NCI-H1092 treated with DMSO at 0.1 percent for 48 hours (cell line): ENCODE results near the gene HSBP1.
A peak's percentile ranks its signal among the peaks of the same experiment; 100 is the strongest.

Experiments
- DNase-seq: peaks from one replicate; lab custom pipeline; 2025; lab: John Stamatoyannopoulos, UW

Gene HSBP1

DNA sequence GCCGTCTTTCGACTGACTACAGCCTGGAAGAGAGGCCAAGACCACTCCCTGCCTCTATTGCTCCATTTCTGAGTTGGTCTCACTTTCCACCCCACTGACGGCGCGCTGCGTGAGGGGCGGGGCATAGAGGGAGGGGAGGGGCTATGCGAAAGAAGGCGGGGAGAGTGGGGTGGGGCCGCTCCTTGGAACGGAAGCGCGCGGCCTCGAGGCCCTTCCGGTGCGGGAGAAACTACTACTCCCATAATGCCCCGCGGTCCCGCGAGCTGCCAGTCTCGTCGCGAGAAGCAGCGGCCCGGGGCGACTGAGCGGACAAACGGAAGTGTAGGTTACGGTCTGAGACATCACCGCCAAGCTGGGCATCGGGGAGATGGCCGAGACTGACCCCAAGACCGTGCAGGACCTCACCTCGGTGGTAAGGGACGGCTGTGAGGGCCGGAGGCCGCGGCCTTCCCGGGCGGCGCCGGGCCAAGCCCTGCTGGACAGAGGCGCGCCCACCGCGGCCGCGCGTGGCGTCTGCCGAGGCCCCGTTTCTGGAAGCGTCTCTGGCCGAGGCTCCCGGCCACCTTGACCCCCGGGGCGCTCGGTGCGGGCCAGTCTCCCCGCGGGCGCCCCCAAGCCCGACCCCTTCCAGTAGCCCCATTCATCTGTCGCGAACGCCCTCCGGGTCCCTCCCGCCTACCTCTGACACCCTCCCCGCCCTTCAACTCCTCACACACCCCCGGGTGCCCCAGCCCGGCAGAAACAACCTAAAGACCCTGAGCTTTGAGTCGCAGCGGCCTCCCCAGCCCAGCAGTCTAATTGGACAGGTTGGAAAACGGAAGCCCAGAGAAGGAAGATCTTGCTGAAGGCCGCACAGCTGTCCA, at the start of gene HSBP1:
TSS of gene HSBP1 (plus strand) at position 269 of the 863 bp plus-strand sequence. CDS start at position 368, 99 bp downstream.
- DNase-seq: peak; percentile 89

DNA sequence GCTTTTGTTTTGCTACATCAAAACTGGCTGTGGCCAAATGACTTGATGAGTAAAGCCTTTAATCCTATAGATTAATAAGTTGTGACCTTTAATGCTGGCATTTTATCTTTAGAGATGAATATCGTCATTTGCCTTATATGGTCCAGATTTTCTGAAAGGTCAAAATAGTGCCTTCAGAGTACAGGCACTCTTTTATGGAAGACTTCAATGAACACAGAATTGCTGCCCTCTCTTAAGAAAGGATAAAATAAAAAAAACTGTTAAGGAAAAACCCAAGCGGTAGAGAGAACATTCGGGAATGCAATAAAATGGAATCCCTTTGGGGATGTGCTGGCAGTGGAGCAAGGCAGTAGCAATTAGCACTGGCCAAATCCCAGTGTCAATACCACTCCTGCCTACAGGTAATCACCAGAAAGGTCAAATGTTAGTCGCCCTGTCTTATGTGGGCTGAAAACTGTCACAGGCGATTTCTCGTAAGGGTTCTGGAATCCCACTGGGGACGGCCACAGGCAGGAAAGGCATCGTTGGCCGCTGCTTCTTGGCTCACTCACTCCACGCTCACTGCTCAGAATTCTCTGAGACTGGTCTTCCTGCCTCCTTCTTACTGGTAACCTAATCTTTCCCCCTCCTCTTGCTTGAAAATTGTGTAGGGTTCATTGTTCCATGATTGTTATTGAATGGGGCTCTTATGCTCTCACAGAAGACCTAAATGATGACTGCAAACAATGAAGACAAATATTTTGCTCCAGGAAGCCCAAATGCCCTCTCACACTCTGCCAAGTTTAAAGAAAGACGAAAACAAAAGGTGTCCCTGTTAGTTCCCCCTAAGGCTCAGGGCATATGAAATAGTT, 45.4 kb upstream of the HSBP1 start:
- DNase-seq: peak; percentile 88

DNA sequence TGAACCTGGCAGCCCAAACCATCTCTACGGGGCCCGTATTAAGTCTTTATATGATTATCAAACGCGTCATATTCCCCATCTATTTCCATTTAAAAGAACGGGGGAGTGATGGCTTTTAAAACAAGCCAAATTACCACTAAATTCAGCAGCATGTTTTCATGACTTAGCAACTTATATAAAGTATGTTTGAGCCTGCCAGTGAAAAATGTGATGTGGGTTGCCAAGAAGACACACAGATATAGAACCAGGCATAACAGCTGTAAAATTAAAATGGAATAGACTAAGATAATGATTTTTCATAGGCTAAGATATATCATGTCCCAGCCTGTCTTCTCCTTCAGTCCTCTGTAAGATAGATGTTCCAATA, 44.8 kb upstream of the HSBP1 start:
- no peak for DNase-seq

DNA sequence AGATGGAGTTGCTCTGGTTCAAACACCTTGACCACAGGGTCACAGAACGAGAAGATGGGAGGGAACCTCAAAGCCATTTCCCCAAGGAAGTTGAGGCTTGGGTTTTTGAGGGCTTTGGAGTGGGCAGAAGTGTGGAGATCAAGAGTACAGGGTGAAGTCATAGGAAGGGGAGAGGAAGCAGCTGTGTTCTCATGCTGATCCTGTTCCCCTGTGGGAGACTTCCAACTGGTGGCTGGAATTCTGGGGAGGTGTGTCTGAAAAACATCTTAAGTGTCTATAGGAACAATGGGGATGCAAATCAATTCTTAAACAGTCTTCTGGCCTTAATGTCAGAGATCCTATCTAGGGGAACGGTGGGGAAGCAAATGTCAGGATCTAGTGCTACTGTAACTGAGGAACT, 38.8 kb upstream of the HSBP1 start:
- DNase-seq: no peak

DNA sequence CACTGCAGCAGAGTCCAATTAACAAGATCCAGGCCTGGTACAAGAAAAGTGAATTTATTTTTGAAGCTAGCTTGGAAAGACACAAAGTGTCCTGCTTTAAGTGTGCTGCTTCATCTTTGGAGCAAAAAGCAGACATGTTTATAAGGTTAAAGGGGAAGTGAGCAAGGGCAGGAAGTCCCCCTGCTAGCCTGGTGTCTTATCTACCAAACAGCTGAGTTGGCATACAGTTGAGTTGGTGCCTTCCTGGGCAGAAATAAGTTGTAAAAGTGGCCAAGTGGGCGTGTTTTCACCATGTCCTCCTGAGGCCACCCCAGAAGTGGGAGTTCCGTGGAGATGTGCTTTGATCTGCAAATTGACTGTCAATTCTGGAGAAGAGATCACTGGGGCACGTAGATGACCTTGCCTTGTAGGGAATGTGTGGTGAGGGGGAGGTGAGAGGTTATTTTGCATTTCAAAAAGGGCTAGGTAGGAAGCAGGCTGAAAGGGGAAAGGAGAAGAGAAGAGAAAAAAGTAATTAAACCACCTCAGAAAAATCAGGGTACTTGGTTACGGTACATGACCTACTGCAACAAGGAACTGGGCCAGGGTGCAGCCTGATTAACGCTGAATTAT, 38.3 kb upstream of the HSBP1 start:
- no peak for DNase-seq

DNA sequence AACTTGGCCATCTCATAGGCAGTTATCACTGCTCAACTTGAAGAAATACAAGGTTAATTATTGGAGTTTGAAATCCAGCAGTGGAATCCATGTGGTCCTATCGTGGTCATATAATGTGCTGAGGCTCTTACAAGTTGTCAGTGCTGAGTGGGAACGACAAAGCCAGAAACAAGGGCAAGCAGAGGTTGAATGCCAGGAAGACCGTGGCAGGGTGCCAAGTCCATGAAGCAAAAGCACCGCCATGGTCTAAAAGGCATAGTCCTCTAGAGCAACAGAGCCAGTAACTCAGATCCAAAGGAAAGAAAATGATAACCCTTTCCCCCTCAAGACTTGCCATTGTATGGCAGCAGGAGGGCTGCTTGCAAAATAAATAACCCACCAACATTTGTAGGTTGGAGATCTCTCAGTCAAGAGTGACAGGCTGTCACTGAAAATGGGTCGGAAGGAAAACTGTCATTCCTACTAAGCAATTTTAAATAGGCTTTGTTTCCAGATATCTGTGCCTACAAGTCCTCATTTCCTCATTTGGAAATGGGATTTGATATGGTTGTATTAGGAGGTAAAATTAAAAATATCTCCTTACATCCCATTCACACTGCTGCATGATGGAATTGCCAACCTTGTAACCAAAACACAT, 36.4 kb upstream of the HSBP1 start:
- DNase-seq: peak; percentile 42

DNA sequence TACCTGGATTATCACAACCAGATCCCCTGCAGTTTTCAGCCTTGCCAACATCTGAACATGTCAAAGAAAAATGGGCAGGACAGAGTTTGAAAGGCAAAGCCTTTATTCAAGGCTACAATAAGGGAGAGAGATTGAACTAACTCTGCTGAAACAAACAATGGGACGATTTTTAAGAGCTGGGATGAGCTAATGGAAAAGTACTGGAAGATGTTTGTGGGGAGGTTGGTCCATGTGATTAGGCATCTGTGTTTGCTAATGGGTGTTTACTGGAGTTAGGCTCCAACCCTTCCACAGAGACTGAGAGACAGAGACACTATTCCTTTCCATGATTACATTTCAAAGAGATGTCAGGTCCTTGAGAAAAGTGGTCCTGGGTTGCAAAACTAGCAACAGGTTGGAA, 35.0 kb upstream of the HSBP1 start:
- DNase-seq: no peak

DNA sequence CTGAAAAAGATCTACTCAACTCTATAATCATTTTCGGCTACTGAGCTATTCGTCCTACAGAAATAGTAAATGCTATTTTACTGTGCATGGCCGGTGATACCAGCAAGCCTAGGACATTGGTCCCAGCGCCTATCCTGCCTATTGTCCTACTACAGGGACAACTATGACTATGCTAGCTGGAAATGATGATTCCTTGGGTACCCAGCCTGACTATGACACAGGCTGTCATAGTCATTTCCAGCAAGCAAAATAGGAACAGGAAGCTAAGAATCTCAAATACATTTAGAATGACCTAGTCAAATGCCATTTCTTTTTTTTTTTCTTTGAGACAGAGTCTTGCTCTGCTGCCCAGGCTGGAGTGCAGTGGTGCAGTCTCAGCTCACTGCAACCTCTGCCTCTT, 33.7 kb upstream of the HSBP1 start:
- no peak for DNase-seq

DNA sequence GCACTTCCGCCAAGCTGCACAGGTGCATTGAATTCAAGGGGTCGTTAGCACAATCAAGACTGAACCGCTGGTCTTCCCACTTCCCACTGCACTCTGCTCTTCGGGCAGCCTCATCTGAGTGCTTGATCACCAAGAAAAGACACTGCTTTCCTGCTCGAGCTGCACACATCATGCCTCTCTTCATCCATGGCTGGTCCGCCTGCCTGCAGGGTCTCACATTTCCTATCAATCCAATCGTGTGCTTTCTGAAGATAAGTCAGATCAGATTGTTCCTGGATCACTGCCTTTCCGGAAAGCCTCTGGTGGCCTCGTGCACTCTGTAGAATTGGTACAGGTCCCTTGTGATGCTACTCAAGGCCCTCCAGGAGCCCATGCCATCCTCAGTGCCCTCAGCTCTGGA, 30.8 kb upstream of the HSBP1 start:
- no peak for DNase-seq

DNA sequence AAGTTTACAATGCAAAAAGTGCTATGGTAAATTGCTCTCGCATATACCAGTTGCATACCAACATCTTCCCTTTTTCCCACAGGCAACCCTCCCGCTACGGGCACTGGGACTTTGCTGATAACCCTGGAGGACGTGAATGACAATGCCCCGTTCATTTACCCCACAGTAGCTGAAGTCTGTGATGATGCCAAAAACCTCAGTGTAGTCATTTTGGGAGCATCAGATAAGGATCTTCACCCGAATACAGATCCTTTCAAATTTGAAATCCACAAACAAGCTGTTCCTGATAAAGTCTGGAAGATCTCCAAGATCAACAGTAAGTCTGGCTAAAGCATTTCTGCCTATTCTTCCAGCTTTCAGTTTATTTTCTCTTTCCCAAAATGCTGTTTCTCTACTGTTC, 27.9 kb upstream of the HSBP1 start:
- peak; percentile 28 for DNase-seq

DNA sequence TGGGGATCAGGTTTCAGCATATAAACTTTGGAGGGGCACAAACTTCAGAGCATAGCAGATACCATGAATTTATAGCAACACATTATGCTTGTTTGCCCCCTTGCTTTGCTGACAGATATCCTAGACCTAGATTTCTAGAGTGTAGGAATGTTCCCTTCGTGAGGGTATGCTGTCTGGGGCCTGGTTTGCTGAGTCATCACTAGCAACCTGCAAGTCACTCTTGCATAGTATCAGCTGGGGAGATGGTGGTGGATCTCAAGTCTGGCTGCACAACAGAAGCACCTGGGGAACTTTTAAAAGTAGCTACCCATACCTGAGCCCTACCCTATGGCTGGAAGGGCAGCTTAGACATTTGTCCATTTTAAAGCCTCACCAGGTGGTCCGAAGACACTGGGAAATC, 22.3 kb upstream of the HSBP1 start:
- no peak for DNase-seq

DNA sequence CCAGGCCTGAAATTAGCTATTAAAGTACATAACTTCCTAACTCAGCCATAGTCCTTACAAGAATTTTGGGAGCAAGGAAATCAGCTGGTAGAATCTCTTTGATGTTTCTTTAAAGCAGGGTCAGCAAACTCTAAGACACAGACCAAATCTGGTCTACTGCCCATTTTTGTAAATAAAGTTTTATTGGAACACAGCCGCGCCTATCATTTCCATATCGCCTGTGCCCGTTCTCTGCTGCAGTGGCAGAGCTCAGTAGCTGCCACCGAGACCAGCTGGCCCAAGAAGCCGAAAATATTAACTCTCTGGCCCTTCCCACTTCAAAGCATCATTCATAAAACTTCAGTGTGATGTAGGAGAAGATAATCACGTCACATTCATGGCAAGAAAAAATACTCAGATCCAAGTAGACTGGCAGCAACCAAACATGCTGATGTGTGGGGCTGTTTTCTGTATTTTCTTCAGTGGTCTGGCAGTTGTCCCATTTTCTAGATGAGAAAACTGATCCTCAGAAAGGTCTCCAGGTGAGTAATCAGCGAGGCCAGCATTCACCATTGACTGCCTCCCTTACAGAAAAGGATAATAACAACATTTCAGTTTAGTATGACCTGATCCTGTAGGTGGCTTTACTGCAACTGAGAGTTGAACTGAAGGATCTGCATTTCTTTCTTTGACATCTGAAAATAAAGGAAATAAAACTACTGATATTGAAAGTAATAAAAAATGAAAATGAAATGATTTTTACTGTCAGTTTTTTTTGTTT, 18.0 kb upstream of the HSBP1 start:
- no peak for DNase-seq

DNA sequence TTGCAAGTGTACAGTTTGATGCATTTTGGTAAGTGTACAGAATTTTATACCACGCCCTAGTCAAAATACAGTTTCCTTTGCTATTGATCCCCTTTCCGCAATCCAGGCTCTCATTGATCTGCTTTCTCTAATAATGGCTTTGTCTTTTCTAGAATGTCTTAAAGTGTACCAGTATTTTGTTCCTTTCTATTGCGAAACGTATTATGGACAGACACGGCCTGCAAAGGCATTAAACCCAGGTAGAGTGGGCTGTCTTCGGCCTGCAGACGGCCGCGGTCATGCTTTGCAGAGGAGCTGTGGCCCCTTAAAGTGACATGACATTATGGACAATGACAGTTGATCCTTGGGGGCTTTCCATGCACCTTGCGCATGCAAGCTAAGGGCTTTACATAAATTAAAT, 15.9 kb upstream of the HSBP1 start:
- DNase-seq: no peak

DNA sequence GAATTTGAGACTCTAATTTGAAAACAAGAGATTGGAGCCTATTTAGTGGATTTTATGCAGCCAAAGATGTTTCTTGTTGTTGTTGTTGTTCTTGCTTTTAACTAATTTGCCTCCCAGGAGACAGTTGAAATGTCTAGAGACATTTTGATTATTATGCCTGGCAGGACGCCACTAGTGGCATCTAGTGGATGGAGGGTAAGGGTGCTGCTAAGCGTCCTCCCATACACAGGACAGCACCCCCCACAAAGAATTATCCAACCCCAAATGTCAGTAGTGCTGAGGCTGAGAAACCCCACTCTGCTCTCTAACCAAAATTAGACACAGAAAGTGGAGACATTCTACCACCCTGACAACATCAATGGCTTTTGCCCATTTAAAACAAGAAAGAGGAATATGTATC, 15.4 kb upstream of the HSBP1 start:
- no peak for DNase-seq

DNA sequence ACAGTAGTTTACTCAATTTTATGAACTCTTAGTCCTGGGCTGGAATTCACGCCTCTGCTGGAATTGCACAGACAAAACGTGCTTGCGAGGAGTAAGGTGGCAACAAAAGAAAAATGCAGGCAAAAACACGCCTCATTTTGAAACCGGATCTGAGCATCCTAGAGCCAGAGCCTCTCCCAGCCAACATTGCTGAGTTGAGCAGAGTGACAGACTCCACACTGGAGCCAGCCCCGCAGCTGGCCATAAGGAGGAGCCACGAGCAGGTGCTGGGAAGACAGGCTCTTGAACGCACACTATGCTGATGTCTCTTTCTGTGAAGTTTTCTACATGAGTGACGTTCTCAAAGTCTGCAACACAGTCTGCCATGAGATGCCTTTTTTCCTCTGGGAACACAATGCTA, 14.6 kb upstream of the HSBP1 start:
- no peak for DNase-seq

DNA sequence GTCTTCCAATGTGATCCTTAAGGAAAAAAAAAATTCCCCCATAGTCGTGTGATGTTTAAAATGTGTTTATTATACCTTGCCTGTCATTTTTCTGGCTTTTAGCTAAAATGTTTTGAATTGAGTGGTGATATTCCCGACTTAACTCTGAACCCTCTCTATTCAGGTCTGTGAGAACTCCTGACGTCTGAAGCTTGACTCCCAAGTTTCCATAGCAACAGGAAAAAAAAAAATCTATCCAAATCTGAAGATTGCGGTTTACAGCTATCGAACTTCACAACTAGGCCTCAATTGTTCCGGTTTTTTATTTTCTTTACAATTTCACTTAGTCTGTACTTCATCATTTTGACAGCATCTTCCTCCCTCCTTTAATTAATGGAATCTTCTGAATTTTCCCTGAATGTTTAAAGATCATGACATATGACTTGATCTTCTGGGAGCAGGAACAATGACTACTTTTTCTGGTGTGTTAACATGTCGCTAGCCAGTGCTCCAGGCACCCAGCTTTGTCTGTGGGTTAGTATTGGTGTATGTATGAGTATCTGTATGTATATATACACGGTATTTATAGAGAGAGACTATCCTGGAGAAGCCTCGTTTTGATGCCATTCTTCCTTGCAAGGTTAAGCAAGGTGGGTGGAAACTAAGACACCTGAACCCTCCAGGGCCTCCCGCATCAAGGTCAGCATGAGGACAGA, 12.8 kb upstream of the HSBP1 start:
- no peak for DNase-seq

DNA sequence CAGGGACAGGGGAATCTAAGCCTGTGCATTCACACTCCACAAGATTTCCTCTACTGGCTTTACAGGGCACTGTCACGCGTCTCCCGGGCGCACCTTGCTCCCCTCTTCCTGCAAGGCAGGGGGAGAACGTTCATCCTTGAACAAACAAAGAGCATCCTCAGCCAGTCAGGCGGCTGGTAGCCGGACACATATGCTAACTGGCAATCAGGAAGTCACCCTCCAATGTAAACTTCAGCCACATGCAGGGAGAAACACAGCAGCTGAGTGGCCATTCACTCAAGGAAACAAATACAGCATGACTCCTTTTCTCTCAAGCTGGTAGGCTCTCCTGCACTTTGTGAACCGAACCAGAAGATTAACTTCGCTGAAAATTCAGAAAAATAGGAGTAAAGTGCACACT, 10.8 kb upstream of the HSBP1 start:
- peak; percentile 10 for DNase-seq

DNA sequence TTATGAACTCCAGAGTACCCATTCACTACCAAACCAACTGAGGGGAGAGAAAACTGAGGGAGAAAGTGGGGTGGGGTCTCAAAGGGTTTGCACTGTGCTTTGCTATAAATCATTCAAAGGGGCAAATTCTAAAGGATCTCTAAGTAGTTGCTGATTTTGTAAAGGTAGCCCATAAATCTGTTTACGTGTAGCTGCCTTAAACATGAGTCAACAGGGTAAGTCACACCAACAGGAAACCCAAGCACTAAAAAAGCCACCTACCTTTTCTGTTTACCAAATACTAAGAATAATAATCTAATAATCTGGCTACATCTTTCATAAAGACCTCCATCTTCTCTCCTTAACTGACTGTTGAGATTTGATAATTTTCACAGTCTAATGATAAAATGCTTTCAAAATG, 8.4 kb upstream of the HSBP1 start:
- DNase-seq: no peak

DNA sequence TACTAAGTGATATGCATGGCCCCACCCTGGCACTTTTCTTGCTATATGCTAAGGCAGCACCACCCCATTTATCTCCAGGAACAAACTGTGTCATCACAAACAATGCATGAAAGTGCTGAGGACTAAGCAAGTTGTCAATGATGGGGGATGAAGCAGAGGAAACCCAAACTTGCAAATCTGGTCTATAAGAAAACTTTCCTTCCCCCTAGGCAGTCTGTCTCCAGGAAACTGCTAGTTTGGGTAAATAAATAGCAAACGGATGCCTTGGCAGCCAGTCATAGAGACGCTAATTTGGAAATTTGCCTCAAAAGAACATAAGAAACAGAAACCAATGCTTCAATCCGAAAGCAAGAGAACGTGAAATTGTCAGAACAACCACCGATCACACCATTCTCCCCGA, 5.6 kb upstream of the HSBP1 start:
- no peak for DNase-seq

DNA sequence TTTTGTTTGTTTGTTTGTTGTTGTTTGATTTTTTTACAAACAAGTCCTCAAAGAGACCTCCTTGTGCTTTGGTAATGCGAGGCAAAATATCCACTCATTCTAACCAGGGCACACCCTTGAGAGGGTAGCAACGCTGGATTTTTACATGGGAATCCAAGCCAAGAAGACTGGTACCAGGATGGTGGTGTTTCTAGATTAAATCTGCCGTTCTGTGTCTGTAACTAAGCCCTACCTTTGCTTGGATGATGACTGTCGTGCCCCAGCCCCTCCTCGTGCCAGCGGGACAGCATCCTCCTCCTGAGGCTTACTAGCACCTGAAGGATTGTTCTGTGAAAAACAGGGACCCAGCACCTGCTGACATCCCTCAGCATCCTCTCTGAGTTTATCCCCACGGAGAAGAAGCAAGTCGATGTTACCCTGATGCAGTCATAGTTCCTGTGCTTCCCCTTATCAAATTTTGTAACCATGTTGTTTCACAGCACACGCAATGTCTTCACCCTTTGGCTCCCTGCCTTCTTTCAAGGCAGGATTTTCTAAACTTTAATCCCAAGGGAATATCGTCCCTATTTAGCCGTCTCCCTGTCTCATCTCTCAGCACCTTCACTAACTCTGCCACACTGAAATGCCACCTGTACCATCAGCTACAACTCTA, 5.1 kb upstream of the HSBP1 start:
- no peak for DNase-seq

DNA sequence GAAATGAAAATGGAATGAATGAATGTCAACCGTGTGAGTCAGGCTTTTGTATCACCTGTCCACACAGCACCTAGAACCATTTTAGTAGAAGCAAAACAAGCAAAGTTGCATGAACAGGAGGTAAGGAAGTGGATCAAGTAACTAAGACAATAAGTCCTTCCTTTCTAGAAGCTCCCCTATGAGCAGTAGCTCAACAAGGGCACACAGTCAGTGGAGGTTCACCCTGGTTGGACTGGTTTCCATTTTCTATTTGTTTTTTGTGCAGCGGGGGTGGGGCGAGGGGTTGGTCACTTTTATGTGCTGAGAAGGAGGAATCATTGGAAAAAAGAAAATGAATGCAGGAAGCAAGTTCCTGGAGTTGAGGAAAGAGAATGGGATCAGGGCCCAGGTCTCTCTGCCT, 4.0 kb upstream of the HSBP1 start:
- DNase-seq: no peak
